Stimulated activated CD8-positive, alpha-beta memory T cell treated with anti-CD3 and anti-CD28 coated beads, Interleukin-15, amount 100 ng/mL, for 1 hour (primary cell): ENCODE measurements around the gene GRB10.

ENCODE experiments used
- DNase-seq: peaks from one replicate; pipeline ENCODE4 v3.0.0-alpha.2; 2020; ENCODE audit warnings: low read depth

GRB10 gene

GRCh38 chr7:50667789-50668226 is 114.9 kb downstream of the GRB10 start:
- DNase-seq = no peak

- no peak for DNase-seq
These were observed 115.4 kb downstream of the GRB10 start for GRCh38 chr7:50667338-50667737.

GRCh38 chr7:50666124-50666496 is 116.6 kb downstream of the GRB10 start:
- DNase-seq = no peak

- DNase-seq = no peak
These were observed 117.1 kb downstream of the GRB10 start for GRCh38 chr7:50665403-50666123.

- DNase-seq = no peak
These were observed 117.8 kb downstream of the GRB10 start for GRCh38 chr7:50664937-50665336.

GRCh38 chr7:50664461-50664922 is 118.2 kb downstream of the GRB10 start:
- DNase-seq = no peak

- no peak for DNase-seq
These were observed 119.1 kb downstream of the GRB10 start for GRCh38 chr7:50663396-50664102.

- DNase-seq = no peak
These were observed 119.7 kb downstream of the GRB10 start for GRCh38 chr7:50662996-50663395.

GRCh38 chr7:50662041-50662694 is 120.5 kb downstream of the GRB10 start:
- DNase-seq = no peak

- no peak for DNase-seq
These were observed 121.2 kb downstream of the GRB10 start for GRCh38 chr7:50661345-50662040.

GRCh38 chr7:50660830-50661175 is 121.9 kb downstream of the GRB10 start:
- DNase-seq = no peak

GRCh38 chr7:50660040-50660829 is 122.5 kb downstream of the GRB10 start:
- DNase-seq = peak; percentile 23

GRCh38 chr7:50659329-50659965 is 123.2 kb downstream of the GRB10 start:
- DNase-seq = no peak

GRCh38 chr7:50658696-50659095 is 124.0 kb downstream of the GRB10 start:
- DNase-seq = no peak

- DNase-seq = no peak
These were observed 124.8 kb downstream of the GRB10 start for GRCh38 chr7:50657912-50658311.

- DNase-seq = no peak
These were observed 125.3 kb downstream of the GRB10 start for GRCh38 chr7:50657341-50657873.

GRCh38 chr7:50656141-50656895 is 126.4 kb downstream of the GRB10 start:
- DNase-seq = no peak

- no peak for DNase-seq
These were observed 127.2 kb downstream of the GRB10 start for GRCh38 chr7:50655490-50655889.

GRCh38 chr7:50655020-50655419 is 127.7 kb downstream of the GRB10 start:
- no peak for DNase-seq

GRCh38 chr7:50653981-50654425 is 128.7 kb downstream of the GRB10 start:
- DNase-seq = no peak
